Eye (tissue), 1 donor: ENCODE measurements around the gene GSPT1.
"Not testable (repeated sequence)": the region's sequence is repeated elsewhere in the genome, so short reads cannot be mapped to it uniquely, and the experiment has no call there.

Experiments used
- DNase-seq: peaks from one replicate; pipeline ENCODE4 v3.0.0-alpha.2; 2015

GSPT1 gene

GRCh38 chr16:11915644-11916523 is at the start of gene GSPT1:
TSS of gene GSPT1 (minus strand) at chr16:11915956. CDS start at chr16:11915720, 236 bp downstream.
- DNase-seq = peak; percentile 99

- DNase-seq = no peak
These were observed 49.2 kb upstream of the GSPT1 start, which contains the start of gene TNFRSF17 for GRCh38 chr16:11964761-11965551. TSS of gene TNFRSF17 (plus strand) at chr16:11965210. CDS start at chr16:11965325, 115 bp downstream.

GRCh38 chr16:11963706-11964105 is 48.0 kb upstream of the GSPT1 start:
- no peak for DNase-seq

- not testable (repeated sequence) for DNase-seq
These were observed 47.2 kb upstream of the GSPT1 start for GRCh38 chr16:11962978-11963377.

- DNase-seq = not testable (repeated sequence)
These were observed 46.7 kb upstream of the GSPT1 start for GRCh38 chr16:11962457-11962856.

- no peak for DNase-seq
These were observed 42.0 kb upstream of the GSPT1 start for GRCh38 chr16:11957591-11958395.

GRCh38 chr16:11956558-11956957 is 40.8 kb upstream of the GSPT1 start:
- no peak for DNase-seq

GRCh38 chr16:11955713-11956123 is 40.0 kb upstream of the GSPT1 start:
- peak; percentile 36 for DNase-seq

- DNase-seq = not testable (repeated sequence)
These were observed 37.8 kb upstream of the GSPT1 start for GRCh38 chr16:11953576-11953975.

- no peak for DNase-seq
These were observed 34.6 kb upstream of the GSPT1 start for GRCh38 chr16:11950388-11950787.

- DNase-seq = peak; percentile 60
These were observed 33.8 kb upstream of the GSPT1 start for GRCh38 chr16:11949527-11949926.

- DNase-seq = no peak
These were observed 33.1 kb upstream of the GSPT1 start for GRCh38 chr16:11948819-11949218.

GRCh38 chr16:11946433-11946832 is 30.7 kb upstream of the GSPT1 start:
- no peak for DNase-seq

- DNase-seq = not testable (repeated sequence)
These were observed 26.2 kb upstream of the GSPT1 start, which contains the start of gene NPIPB2 for GRCh38 chr16:11941945-11942344. TSS of gene NPIPB2 (minus strand) at chr16:11942045. CDS start at chr16:11942045, 0 bp downstream.

- not testable (repeated sequence) for DNase-seq
These were observed 11.6 kb upstream of the GSPT1 start for GRCh38 chr16:11927350-11927749.

GRCh38 chr16:11924046-11924445 is 8.3 kb upstream of the GSPT1 start:
- DNase-seq = not testable (repeated sequence)

- no peak for DNase-seq
These were observed 949 bp upstream of the GSPT1 start for GRCh38 chr16:11916524-11917285.

- DNase-seq = peak; percentile 71
These were observed 577 bp downstream of the GSPT1 start for GRCh38 chr16:11915114-11915643.

GRCh38 chr16:11914210-11915113 is 1.3 kb downstream of the GSPT1 start:
- peak; percentile 65 for DNase-seq

GRCh38 chr16:11913425-11914079 is 2.2 kb downstream of the GSPT1 start:
- DNase-seq = no peak
